Mesenchymal stem cell (in vitro differentiated cells and primary cell): ENCODE measurements around the gene HUNK.

Source experiments
- DNase-seq: peaks from one replicate; pipeline ENCODE4 v3.0.0-alpha.2; 2013
- H2AFZ ChIP-seq: one replicate; pipeline ENCODE4 v1.6.1; 2013; ENCODE audit warnings: low read depth, mild to moderate bottlenecking, control low read depth, inconsistent platforms, low read length, moderate library complexity
- H2AK5ac ChIP-seq: 2 replicates; pipeline ENCODE4 v1.6.1; 2013; ENCODE audit warnings: low read length, moderate library complexity, mild to moderate bottlenecking, inconsistent platforms; ENCODE audit not compliant: severe bottlenecking
- H2BK120ac ChIP-seq: one replicate; pipeline ENCODE4 v1.6.1; 2013; ENCODE audit warnings: low read depth, mild to moderate bottlenecking, inconsistent platforms, low read length, moderate library complexity
- H2BK12ac ChIP-seq, 2 experiments: one replicate each; pipeline ENCODE4 v1.6.1; 2013; ENCODE audit warnings: inconsistent platforms in 2 of 2, low read length in 2 of 2, mild to moderate bottlenecking in 2 of 2, moderate library complexity in 2 of 2, control low read depth in 1 of 2
- H2BK15ac ChIP-seq: one replicate; pipeline ENCODE4 v1.6.1; 2013; ENCODE audit warnings: mild to moderate bottlenecking, low read depth, inconsistent platforms; ENCODE audit not compliant: poor library complexity, severe bottlenecking
- H2BK5ac ChIP-seq: 2 replicates; pipeline ENCODE4 v1.6.1; 2013; ENCODE audit warnings: low read depth, mild to moderate bottlenecking, low read length, control low read depth, inconsistent platforms; ENCODE audit not compliant: poor library complexity, severe bottlenecking
- H3K14ac ChIP-seq, 2 experiments: one replicate each; pipeline ENCODE4 v1.6.1; 2013; ENCODE audit warnings: inconsistent platforms in 2 of 2, low read length in 2 of 2, control low read depth in 1 of 2, mild to moderate bottlenecking in 1 of 2, moderate library complexity in 1 of 2
- H3K18ac ChIP-seq, 2 experiments: one replicate each; pipeline ENCODE4 v1.6.1; 2013; ENCODE audit warnings: inconsistent platforms in 2 of 2, low read length in 2 of 2, control low read depth in 1 of 2, low read depth in 1 of 2, mild to moderate bottlenecking in 1 of 2
- H3K23ac ChIP-seq, 2 experiments: one replicate each; pipeline ENCODE4 v1.6.1; 2013; ENCODE audit warnings: inconsistent platforms in 2 of 2, low read length in 2 of 2, mild to moderate bottlenecking in 2 of 2, moderate library complexity in 2 of 2, control low read depth in 1 of 2
- H3K27ac ChIP-seq: 2 replicates; pipeline ENCODE4 v1.5.1; 2013; ENCODE audit warnings: mild to moderate bottlenecking, moderate library complexity, low read length, control low read depth, inconsistent platforms; ENCODE audit not compliant: poor library complexity, severe bottlenecking
- H3K27me3 ChIP-seq, 2 experiments: 2 replicates each; pipeline versions ENCODE4 v1.6.1 to v1.7.0; 2013; ENCODE audit warnings: low read length in 2 of 2, mild to moderate bottlenecking in 2 of 2, moderate library complexity in 2 of 2, control low read depth in 1 of 2, inconsistent platforms in 1 of 2; ENCODE audit not compliant: control insufficient read depth in 1 of 2, insufficient read depth in 1 of 2
- H3K36me3 ChIP-seq, 2 experiments: 2 replicates each; pipeline versions ENCODE4 v1.6.1 to v1.7.0; 2013; ENCODE audit warnings: low read length in 2 of 2, control low read depth in 1 of 2, inconsistent platforms in 1 of 2, low read depth in 1 of 2, mild to moderate bottlenecking in 1 of 2; ENCODE audit not compliant: insufficient read depth in 2 of 2, control insufficient read depth in 1 of 2
- H3K4ac ChIP-seq, 2 experiments: one replicate each; pipeline ENCODE4 v1.6.1; 2013; ENCODE audit warnings: inconsistent platforms in 2 of 2, low read length in 2 of 2, mild to moderate bottlenecking in 2 of 2, moderate library complexity in 2 of 2, control low read depth in 1 of 2, low read depth in 1 of 2
- H3K4me1 ChIP-seq: 2 replicates; pipeline ENCODE4 v1.6.1; 2013; ENCODE audit warnings: low read depth, low read length, control low read depth; ENCODE audit not compliant: control insufficient read depth, insufficient read depth
- H3K4me2 ChIP-seq: 2 replicates; pipeline ENCODE4 v1.6.1; 2013; ENCODE audit warnings: low read length, mild to moderate bottlenecking, inconsistent platforms; ENCODE audit not compliant: poor library complexity, severe bottlenecking
- H3K4me3 ChIP-seq, 2 experiments: 2 replicates each; pipeline versions ENCODE4 v1.5.1 to v1.7.0; 2013; ENCODE audit warnings: low read length in 2 of 2, mild to moderate bottlenecking in 2 of 2, control low read depth in 1 of 2, low read depth in 1 of 2; ENCODE audit not compliant: insufficient read depth in 1 of 2
- H3K79me1 ChIP-seq: replicated peaks from 2 replicates; pipeline ENCODE4 v1.6.1; 2013; ENCODE audit warnings: mild to moderate bottlenecking, control low read depth, low read length, inconsistent platforms; ENCODE audit not compliant: poor library complexity, severe bottlenecking
- H3K9ac ChIP-seq: 2 replicates; pipeline ENCODE4 v1.7.0; 2013; ENCODE audit warnings: mild to moderate bottlenecking, low read length, moderate library complexity
- H3K9me3 ChIP-seq: 2 replicates; pipeline ENCODE4 v1.7.0; 2013; ENCODE audit warnings: mild to moderate bottlenecking, low read length; ENCODE audit not compliant: control insufficient read depth
- H4K8ac ChIP-seq: one replicate; pipeline ENCODE4 v1.6.1; 2013; ENCODE audit warnings: inconsistent platforms, mild to moderate bottlenecking, low read length, moderate library complexity
- H4K91ac ChIP-seq: one replicate; pipeline ENCODE4 v1.6.1; 2013; ENCODE audit warnings: mild to moderate bottlenecking, low read length, inconsistent platforms
- WGBS: methylation state at CpG from one replicate; pipeline ENCODE4 v1.1.7; 2013; ENCODE audit warnings: mixed read lengths; 5-methylcytosine and 5-hydroxymethylcytosine counted together

Gene HUNK

GRCh38 chr21:31975491-31975890 lies 102.7 kb downstream of the HUNK start:
- no peaks in the 10 kb centered on the region for H3K27me3 ChIP-seq
- no peak overlapping the region for H4K8ac ChIP-seq
- H2BK15ac ChIP-seq, result no peak overlapping the region
- H3K4me2 ChIP-seq, result no peak overlapping the region
- DNase-seq, result no peak
- H3K18ac ChIP-seq, result no peak overlapping the region
- no peak overlapping the region for H2BK12ac ChIP-seq
- H2BK5ac ChIP-seq, result no peak overlapping the region
- no peak overlapping the region for H4K91ac ChIP-seq
- no peaks in the 10 kb centered on the region for H3K36me3 ChIP-seq
- no peak overlapping the region for H2BK120ac ChIP-seq
- H3K14ac ChIP-seq, result no peak overlapping the region
- H2AK5ac ChIP-seq, result no peak overlapping the region
- no peak overlapping the region for H2AFZ ChIP-seq
- no peak overlapping the region for H3K4ac ChIP-seq
- H3K4me3 ChIP-seq, result no peak overlapping the region
- H3K9me3 ChIP-seq, result no peaks in the 10 kb centered on the region
- H3K27ac ChIP-seq, result no peak overlapping the region
- H3K4me1 ChIP-seq, result no peaks in the 10 kb centered on the region
- no peak overlapping the region for H3K9ac ChIP-seq
- H3K79me1 ChIP-seq, result no peaks in the 10 kb centered on the region
- no peak overlapping the region for H3K23ac ChIP-seq
- WGBS, result 88% methylated on average over 5 of the region's 6 CpGs

GRCh38 chr21:31977816-31978215 lies 105.0 kb downstream of the HUNK start:
- Histone ChIP-seq H3K27ac (no peak overlapping the region), H3K4me3 (no peak overlapping the region), H2BK12ac (no peak overlapping the region), H2AK5ac (no peak overlapping the region), H3K9ac (no peak overlapping the region), H3K27me3 (no peaks in the 10 kb centered on the region), H3K9me3 (no peaks in the 10 kb centered on the region), H3K14ac (no peak overlapping the region), H3K18ac (no peak overlapping the region), H3K23ac (no peak overlapping the region), H4K91ac (no peak overlapping the region), H3K79me1 (no peaks in the 10 kb centered on the region), H4K8ac (no peak overlapping the region), H3K4me2 (no peak overlapping the region), H2BK5ac (no peak overlapping the region), H3K4me1 (no peaks in the 10 kb centered on the region), H2AFZ (no peak overlapping the region), H2BK15ac (no peak overlapping the region), H2BK120ac (no peak overlapping the region), H3K36me3 (no peaks in the 10 kb centered on the region), H3K4ac (no peak overlapping the region)
- 89% methylated on average over 7 of the region's 7 CpGs for WGBS
- no peak for DNase-seq

- no peak overlapping the region for H2BK120ac ChIP-seq
- no peak overlapping the region for H3K18ac ChIP-seq
- no peaks in the 10 kb centered on the region for H3K79me1 ChIP-seq
- H3K9ac ChIP-seq, result no peak overlapping the region
- H3K4me1 ChIP-seq, result peaks cover 2% of the 10 kb centered on the region
- H2AK5ac ChIP-seq, result no peak overlapping the region
- no peak overlapping the region for H3K23ac ChIP-seq
- H3K14ac ChIP-seq, result no peak overlapping the region
- no peak overlapping the region for H3K27ac ChIP-seq
- DNase-seq, result no peak
- no peaks in the 10 kb centered on the region for H3K27me3 ChIP-seq
- no peak overlapping the region for H4K91ac ChIP-seq
- no peak overlapping the region for H2BK12ac ChIP-seq
- H3K4me2 ChIP-seq, result no peak overlapping the region
- WGBS, result 80% methylated on average over 4 of the region's 4 CpGs
- H2AFZ ChIP-seq, result no peak overlapping the region
- H2BK5ac ChIP-seq, result no peak overlapping the region
- no peak overlapping the region for H3K4ac ChIP-seq
- no peak overlapping the region for H4K8ac ChIP-seq
- H2BK15ac ChIP-seq, result no peak overlapping the region
- no peaks in the 10 kb centered on the region for H3K36me3 ChIP-seq
- H3K4me3 ChIP-seq, result no peak overlapping the region
- no peaks in the 10 kb centered on the region for H3K9me3 ChIP-seq
These were observed 110.3 kb downstream of the HUNK start for GRCh38 chr21:31983120-31983519.

GRCh38 chr21:31983554-31983953 lies 110.7 kb downstream of the HUNK start:
- WGBS, result 89% methylated on average over 8 of the region's 8 CpGs
- H3K18ac ChIP-seq, result no peak overlapping the region

More at GRCh38 chr21:31983554-31983953, 110.7 kb downstream of the HUNK start:
- no peak overlapping the region for H3K9ac ChIP-seq
- no peak overlapping the region for H4K91ac ChIP-seq
- H3K27ac ChIP-seq, result no peak overlapping the region
- H3K4me2 ChIP-seq, result no peak overlapping the region
- H2BK15ac ChIP-seq, result no peak overlapping the region
- no peak overlapping the region for H3K4ac ChIP-seq
- H3K4me1 ChIP-seq, result peaks cover 2% of the 10 kb centered on the region
- H2AK5ac ChIP-seq, result no peak overlapping the region
- no peaks in the 10 kb centered on the region for H3K79me1 ChIP-seq
- no peak overlapping the region for H3K14ac ChIP-seq
- H2BK120ac ChIP-seq, result no peak overlapping the region
- H3K9me3 ChIP-seq, result no peaks in the 10 kb centered on the region
- H3K4me3 ChIP-seq, result no peak overlapping the region
- DNase-seq, result no peak
- H2BK12ac ChIP-seq, result no peak overlapping the region
- H3K27me3 ChIP-seq, result no peaks in the 10 kb centered on the region
- no peaks in the 10 kb centered on the region for H3K36me3 ChIP-seq
- no peak overlapping the region for H2AFZ ChIP-seq
- H2BK5ac ChIP-seq, result no peak overlapping the region
- no peak overlapping the region for H3K23ac ChIP-seq
- H4K8ac ChIP-seq, result no peak overlapping the region
